K562 (cell line): ENCODE data around the gene CPSF4L. TPM values are rescaled to one million over a fixed set of nuclear protein-coding genes. Genes with fewer than 3 reads are reported as not detected.

Experiments
- ATAC-seq: fragments of 200-7000 bp; cut with Tn5 transposase; 3 replicates; pipeline ENCODE4 v1.9.1; 2020; ENCODE audit warnings: moderate library complexity
- BruUV-seq: library from RNA; stranded (reverse); fragments of 400-500 nt; replicated peaks from 2 replicates; lab custom pipeline; 2021; lab: Mats Ljungman, UMichigan
- CTCF ChIA-PET: fragments of 300-600 bp; formaldehyde crosslinking; extraction: SDS; loops from one replicate; lab custom pipeline; 2021; ENCODE audit warnings: low intra/inter-chr PET ratio; lab: Yijun Ruan, JAX
- POLR2A ChIA-PET: fragments of 300-600, 350-650 bp; sonication (Branson Sonifier 250); formaldehyde crosslinking; extraction: SDS; loops from one replicate; lab custom pipeline; 2021; ENCODE audit warnings: antibody characterized with exemption, inconsistent platforms; lab: Yijun Ruan, JAX
- DNase-seq, 4 experiments: peaks; one replicate each; pipeline versions ENCODE4 v3.0.0 to v3.0.0-alpha.2; 2011 to 2018; ENCODE audit warnings: low spot score in 3 of 4, mixed read lengths in 3 of 4; ENCODE audit errors: extremely low read depth in 1 of 4
- FAIRE-seq: peaks from 2 replicates; lab custom pipeline; 2011; peaks lifted over from hg19 to GRCh38; lab: Jason Lieb, UNC
- H2AFZ ChIP-seq: 2 replicates; pipeline ENCODE4 v1.6.0; 2011; ENCODE audit warnings: low read depth, low read length, control low read depth, inconsistent platforms
- H3K27ac ChIP-seq: fragments of 200-600 bp; 3 replicates; pipeline ENCODE4 v1.8.0; 2011; ENCODE audit warnings: low read depth, mild to moderate bottlenecking, control low read depth, inconsistent platforms, low read length, moderate library complexity, mixed read lengths; ENCODE audit errors: extremely low read depth
- H3K27me3 ChIP-seq, 2 experiments: fragments of 300-600 bp in 1 of 2; 2 replicates in 1 of 2; 3 replicates in 1 of 2; pipeline versions ENCODE4 v1.6.0 to v1.8.0; 2011; ENCODE audit warnings: inconsistent platforms in 2 of 2, low read length in 2 of 2, mild to moderate bottlenecking in 1 of 2, mixed read lengths in 1 of 2, moderate library complexity in 1 of 2; ENCODE audit not compliant: control insufficient read depth in 2 of 2, insufficient read depth in 2 of 2
- H3K36me3 ChIP-seq: fragments of 300-600 bp; 3 replicates; pipeline ENCODE4 v1.8.0; 2011; ENCODE audit warnings: mild to moderate bottlenecking, low read length, inconsistent platforms; ENCODE audit not compliant: control insufficient read depth, insufficient read depth
- H3K4me1 ChIP-seq, 2 experiments: fragments of 200-600 bp in 1 of 2; replicated peaks in 1 of 2; 2 replicates in 1 of 2; 3 replicates in 1 of 2; pipeline versions ENCODE4 v1.5.1 to v1.8.0; 2011; ENCODE audit warnings: inconsistent platforms in 2 of 2, low read length in 2 of 2, mild to moderate bottlenecking in 1 of 2, mixed read lengths in 1 of 2, moderate library complexity in 1 of 2; ENCODE audit not compliant: control insufficient read depth in 2 of 2, insufficient read depth in 2 of 2
- H3K4me2 ChIP-seq: 2 replicates; pipeline ENCODE4 v1.6.1; 2011; ENCODE audit warnings: low read length, control low read depth, inconsistent platforms, mixed read lengths; ENCODE audit not compliant: insufficient read depth
- H3K4me3 ChIP-seq: fragments of 200-600 bp; sonication (generic), shearing (Covaris generic); 2 replicates; pipeline ENCODE4 v1.5.1; 2016; ENCODE audit warnings: control low read depth, inconsistent platforms
- H3K79me2 ChIP-seq: fragments of 200-600 bp; 3 replicates; pipeline ENCODE4 v1.8.0; 2011; ENCODE audit warnings: low read length, inconsistent platforms; ENCODE audit not compliant: control insufficient read depth, insufficient read depth
- H3K9ac ChIP-seq, 2 experiments: 2 replicates each; pipeline versions ENCODE4 v1.6.0 to v1.6.1; 2011; ENCODE audit warnings: low read depth in 2 of 2, low read length in 2 of 2, control low read depth in 1 of 2, inconsistent platforms in 1 of 2, mild to moderate bottlenecking in 1 of 2, mixed read lengths in 1 of 2; ENCODE audit not compliant: insufficient read depth in 1 of 2
- H3K9me1 ChIP-seq: one replicate; pipeline ENCODE4 v1.6.0; 2011; ENCODE audit warnings: inconsistent platforms, mild to moderate bottlenecking, low read length, moderate library complexity; ENCODE audit not compliant: control insufficient read depth, insufficient read depth
- H3K9me3 ChIP-seq: replicated peaks from 2 replicates; pipeline ENCODE4 v1.5.1; 2011; ENCODE audit warnings: low read depth, low read length, inconsistent platforms; ENCODE audit not compliant: control insufficient read depth, insufficient read depth
- H4K20me1 ChIP-seq: replicated peaks from 2 replicates; pipeline ENCODE4 v1.6.1; 2011; ENCODE audit warnings: low read length, inconsistent platforms, mixed read lengths; ENCODE audit not compliant: control insufficient read depth, insufficient read depth
- BRF1 ChIP-seq: IDR thresholded peaks from 3 replicates; pipeline ENCODE4 v1.6.1; 2011; ENCODE audit warnings: borderline replicate concordance, mild to moderate bottlenecking; ENCODE audit not compliant: insufficient read length; ENCODE audit errors: extremely low read depth
- HOMEZ ChIP-seq: fragments of 250-450 bp; sonication (Bioruptor Pico); IDR thresholded peaks from 2 replicates; pipeline ENCODE4 v1.4.0; 2020; ENCODE audit warnings: mild to moderate bottlenecking, moderate library complexity
- KLF10 ChIP-seq: fragments of 250-450 bp; sonication (Bioruptor Pico); IDR thresholded peaks from 2 replicates; pipeline ENCODE4 v1.6.1; 2021; ENCODE audit warnings: matching md5 sums
- MTA2 ChIP-seq: fragments of 450-650 bp; IDR thresholded peaks from 2 replicates; pipeline ENCODE4 v1.6.1; 2016; ENCODE audit warnings: low read depth
- NR2C1 ChIP-seq, 2 experiments: fragments of 450-650 bp; IDR thresholded peaks; 2 replicates each; pipeline ENCODE4 v1.6.1; 2017; ENCODE audit warnings: mild to moderate bottlenecking in 2 of 2, antibody characterized with exemption in 1 of 2, inconsistent platforms in 1 of 2, missing compliant biosample characterization in 1 of 2, missing genetic modification characterization in 1 of 2
- POLR2AphosphoS5 ChIP-seq: IDR thresholded peaks from 2 replicates; pipeline ENCODE4 v1.6.1; 2011; ENCODE audit warnings: mild to moderate bottlenecking, low read depth, low read length, moderate library complexity; ENCODE audit not compliant: control insufficient read depth, insufficient read depth
- POLR2H ChIP-seq: IDR thresholded peaks from 2 replicates; pipeline ENCODE4 v1.6.1; 2016; ENCODE audit warnings: missing genetic modification characterization, low read depth, mild to moderate bottlenecking, control low read depth, missing compliant biosample characterization, moderate library complexity
- PREB ChIP-seq: sonication (generic); formaldehyde crosslinking; IDR thresholded peaks from 2 replicates; pipeline ENCODE4 v1.8.1; 2023; ENCODE audit warnings: mild to moderate bottlenecking, missing genetic modification reagents
- SREBF1 ChIP-seq: fragments of 150-350 bp; IDR thresholded peaks from 2 replicates; pipeline ENCODE4 v1.6.1; 2014; ENCODE audit warnings: antibody characterized with exemption, low read depth, low read length, borderline replicate concordance
- TAL1 ChIP-seq: fragments of 450-650 bp; IDR thresholded peaks from 2 replicates; pipeline ENCODE4 v1.6.1; 2016; ENCODE audit warnings: mild to moderate bottlenecking
- TBL1XR1 ChIP-seq, 2 experiments: IDR thresholded peaks; 2 replicates each; pipeline ENCODE4 v1.6.1; 2012; ENCODE audit warnings: improper control_type of control experiment in 2 of 2, low read length in 2 of 2, mild to moderate bottlenecking in 1 of 2
- ZBTB26 ChIP-seq: fragments of 450-650 bp; formaldehyde crosslinking; IDR thresholded peaks from 2 replicates; pipeline ENCODE4 v1.4.0; 2022; ENCODE audit warnings: missing genetic modification characterization
- ZNF592 ChIP-seq: fragments of 450-650 bp; IDR thresholded peaks from 2 replicates; pipeline ENCODE4 v1.6.1; 2017; ENCODE audit warnings: antibody characterized with exemption, mild to moderate bottlenecking
- WGBS: fragments of 100-300 bp; shearing (Covaris generic); methylation state at CpG from one replicate; pipeline ENCODE4 v1.1.6; 2016; ENCODE audit warnings: low coverage, mixed read lengths; ENCODE audit not compliant: insufficient coverage; ENCODE audit errors: missing lambda C conversion rate; 5-methylcytosine and 5-hydroxymethylcytosine counted together
- in situ Hi-C: fragments of 300-500 bp; cut with MboI; formaldehyde crosslinking; loops from 4 replicates; pipeline ENCODE4 v1.15.0; 2018; ENCODE audit warnings: inconsistent platforms, mixed read lengths
- intact Hi-C: fragments of 100-400 bp; cut with micrococcal nuclease; formaldehyde crosslinking; loops from 2 replicates; pipeline ENCODE4 v1.14.2; 2022
- polyA plus RNA-seq, 8 experiments: library from polyadenylated mRNA; depleted of rRNA in 4 of 8; stranded (reverse) in 5 of 8; unstranded in 3 of 8; fragments of >200 nt; fragmentation: Nextera tagmentation in 2 of 8; fragmentation: Illumina TruSeq in 1 of 8; extraction: Ambion mirVana in 2 of 8; extraction: Trizol in 1 of 8; gene quantifications; 2 replicates each; pipeline versions ENCODE4 v1.2.1 to v1.2.3, GENCODE V29; 2011 to 2014; ENCODE audit warnings: inconsistent platforms in 1 of 8, missing spikeins in 1 of 8
- total RNA-seq, 7 experiments: library from RNA; depleted of rRNA in 6 of 7; stranded (reverse); fragments of >200 nt in 6 of 7; fragmentation: Illumina TruSeq in 2 of 7; extraction: Trizol in 2 of 7; gene quantifications; 2 replicates each; pipeline versions ENCODE4 v1.2.1 to v1.2.3, GENCODE V29; 2011 to 2021; ENCODE audit warnings: low replicate concordance in 1 of 7

The CPSF4L gene
- total and polyA plus RNA-seq, 9 of the 15 experiments (the other 6 are each of a cell fraction or from before 2014, with no cell fraction given): not detected

GRCh38 chr17:73226556-73227172 is 35.0 kb downstream of the CPSF4L start:
- Histone ChIP-seq H3K9ac (peak overlapping the region in 1 of 2 experiments; percentile 50; a peak in 1 of 4 replicates), H3K4me2 (no peak overlapping the region), H3K27ac (peak overlapping the region; percentile 73; the same call in 2 of the 3 replicates), H4K20me1 (peaks cover 16% of the 10 kb centered on the region; the same call in 1 of the 2 replicates), H3K4me3 (no peak overlapping the region), H3K9me3 (no peaks in the 10 kb centered on the region), H3K27me3 (no peaks in the 10 kb centered on the region), H3K4me1 (peaks cover 15 to 43% of the 10 kb centered on the region in 2 experiments), H2AFZ (no peak overlapping the region), H3K79me2 (peaks cover 88% of the 10 kb centered on the region), H3K36me3 (peaks cover 27% of the 10 kb centered on the region), H3K9me1 (no peaks in the 10 kb centered on the region)
- CTCF ChIA-PET: interaction anchor here (0.6 kb wide), 1 partner anchor 34 kb away, joined by 4 read pairs; no protein-coding TSS in a partner anchor
- WGBS: 54% methylated on average over 3 of the region's 3 CpGs
- BruUV-seq: no TSS peak
- FAIRE-seq (no peak), DNase-seq (no peak), ATAC-seq (no peak)
- intact Hi-C loops: no loop called here
- POLR2A ChIA-PET: interaction anchor here (1.4 to 3.1 kb wide), 4 partner anchors 9 to 26 kb away, joined by 6 to 16 read pairs (median 7); no protein-coding TSS in a partner anchor
- in situ Hi-C loops: no loop called here
- TF ChIP-seq NR2C1 (IDR thresholded peaks at IDR 0.05) (no peak), NR2C1 (tag; IDR thresholded peaks at IDR 0.05) (no peak), ZBTB26 (CRISPR knock-in tag) (no peak), TBL1XR1 (IDR thresholded peaks at IDR 0.05; ENCODE audit: low read length in 2 of 2) (no peak), MTA2 (no peak), SREBF1 (no peak), KLF10 (CRISPR knock-in tag) (no peak), BRF1 (no peak), TAL1 (no peak), HOMEZ (CRISPR knock-in tag) (no peak), ZNF592 (no peak), POLR2H (tag) (no peak), PREB (no peak), POLR2AphosphoS5 (no peak)
